Measurements from ENCODE around the gene NT5C2. TPM values are rescaled to one million over a fixed set of nuclear protein-coding genes. Genes with fewer than 3 reads are reported as not detected.
"Not testable (repeated sequence)": the region's sequence is repeated elsewhere in the genome, so short reads cannot be mapped to it uniquely, and the experiment has no call there.

The NT5C2 gene
- total RNA-seq, 4 donors from 2014 or later, result 36.0 to 53.6 (median 40.8) TPM

GRCh38 chr10:103130910-103131309 lies 62.2 kb downstream of the NT5C2 start:
- 67 to 69% methylated on average over 1 of the region's 1 CpG for WGBS, 2 donors
- intact Hi-C loops (cut with DNase I; ENCODE audit: low total_unique reads), result no loop called here
- no peak for DNase-seq (ENCODE audit: low spot score in 2 of 2)
- H3K4me3 ChIP-seq (ENCODE audit: low read depth, poor library complexity, severe bottlenecking), result no peak overlapping the region
- no peak for TF ChIP-seq POLR2A (IDR thresholded peaks at IDR 0.05)
- TF ChIP-seq CTCF (IDR thresholded peaks at IDR 0.05), result no peak

GRCh38 chr10:103130180-103130579 lies 62.9 kb downstream of the NT5C2 start:
- DNase-seq (ENCODE audit: low spot score in 2 of 2); intact Hi-C loops (cut with DNase I; ENCODE audit: low total_unique reads); H3K4me3 ChIP-seq (ENCODE audit: low read depth, poor library complexity, severe bottlenecking): not testable (repeated sequence)
- 91% methylated on average over 5 of the region's 5 CpGs for WGBS, 2 donors

GRCh38 chr10:103127241-103127640 lies 65.8 kb downstream of the NT5C2 start:
- DNase-seq (ENCODE audit: low spot score in 2 of 2), result no peak
- WGBS, 2 donors, result 82 to 86% methylated on average over 1 of the region's 1 CpG
- no peak overlapping the region for H3K4me3 ChIP-seq (ENCODE audit: low read depth, poor library complexity, severe bottlenecking)
- TF ChIP-seq POLR2A (IDR thresholded peaks at IDR 0.05), result no peak
- TF ChIP-seq CTCF (IDR thresholded peaks at IDR 0.05), result no peak
- intact Hi-C loops (cut with DNase I; ENCODE audit: low total_unique reads), result no loop called here

- 78 to 79% methylated on average over 9 of the region's 9 CpGs for WGBS, 2 donors
- intact Hi-C loops (cut with DNase I; ENCODE audit: low total_unique reads), result no loop called here
- no peak for DNase-seq (ENCODE audit: low spot score in 2 of 2)
- H3K4me3 ChIP-seq (ENCODE audit: low read depth, poor library complexity, severe bottlenecking), result no peak overlapping the region
- no peak for TF ChIP-seq POLR2A (IDR thresholded peaks at IDR 0.05)
- TF ChIP-seq CTCF (IDR thresholded peaks at IDR 0.05), result no peak
Observed at GRCh38 chr10:103125323-103126267, 67.5 kb downstream of the NT5C2 start.

GRCh38 chr10:103124420-103125096 lies 68.5 kb downstream of the NT5C2 start:
- DNase-seq (ENCODE audit: low spot score in 2 of 2), result no peak
- intact Hi-C loops (cut with DNase I; ENCODE audit: low total_unique reads), result no loop called here
- 97 to 98% methylated on average over 4 of the region's 4 CpGs for WGBS, 2 donors
- no peak overlapping the region for H3K4me3 ChIP-seq (ENCODE audit: low read depth, poor library complexity, severe bottlenecking)
- TF ChIP-seq CTCF (IDR thresholded peaks at IDR 0.05) (no peak), POLR2A (IDR thresholded peaks at IDR 0.05) (no peak)

- no peak overlapping the region for H3K4me3 ChIP-seq (ENCODE audit: low read depth, poor library complexity, severe bottlenecking)
- 73 to 75% methylated on average over 7 of the region's 7 CpGs for WGBS, 2 donors
- TF ChIP-seq POLR2A (IDR thresholded peaks at IDR 0.05) (no peak), CTCF (IDR thresholded peaks at IDR 0.05) (no peak)
- intact Hi-C loops (cut with DNase I; ENCODE audit: low total_unique reads), result no loop called here
- no peak for DNase-seq (ENCODE audit: low spot score in 2 of 2)
Observed at GRCh38 chr10:103123282-103124024, 69.6 kb downstream of the NT5C2 start.

Data from lower leg skin (tissue), 4 donors.